DMS114 treated with DMSO at 0.1 percent for 48 hours (cell line): ENCODE data around the gene DICER1.

Experiments
- DNase-seq: peaks from one replicate; lab custom pipeline; 2025; ENCODE audit not compliant: unreplicated experiment; lab: John Stamatoyannopoulos, UW

The DICER1 gene

GRCh38 chr14:95041477-95042020 is 115.8 kb downstream of the DICER1 start:
- DNase-seq: no peak

GRCh38 chr14:95040708-95041476 is 116.4 kb downstream of the DICER1 start:
- DNase-seq: no peak

- no peak for DNase-seq
These were observed 117.4 kb downstream of the DICER1 start for GRCh38 chr14:95039993-95040348.

GRCh38 chr14:95039259-95039992 is 117.9 kb downstream of the DICER1 start:
- DNase-seq: no peak

GRCh38 chr14:95038521-95039250 is 118.6 kb downstream of the DICER1 start:
- no peak for DNase-seq

GRCh38 chr14:95037273-95037672 is 120.1 kb downstream of the DICER1 start:
- no peak for DNase-seq
